ENCODE measurements around the gene IZUMO3. TPM values are rescaled to one million over a fixed set of nuclear protein-coding genes. Genes with fewer than 3 reads are reported as not detected.

Gene IZUMO3
- total RNA-seq, 1 donor = not detected

- DNase-seq (ENCODE audit: low read depth) = no peak
- TF ChIP-seq, protein P1, sequence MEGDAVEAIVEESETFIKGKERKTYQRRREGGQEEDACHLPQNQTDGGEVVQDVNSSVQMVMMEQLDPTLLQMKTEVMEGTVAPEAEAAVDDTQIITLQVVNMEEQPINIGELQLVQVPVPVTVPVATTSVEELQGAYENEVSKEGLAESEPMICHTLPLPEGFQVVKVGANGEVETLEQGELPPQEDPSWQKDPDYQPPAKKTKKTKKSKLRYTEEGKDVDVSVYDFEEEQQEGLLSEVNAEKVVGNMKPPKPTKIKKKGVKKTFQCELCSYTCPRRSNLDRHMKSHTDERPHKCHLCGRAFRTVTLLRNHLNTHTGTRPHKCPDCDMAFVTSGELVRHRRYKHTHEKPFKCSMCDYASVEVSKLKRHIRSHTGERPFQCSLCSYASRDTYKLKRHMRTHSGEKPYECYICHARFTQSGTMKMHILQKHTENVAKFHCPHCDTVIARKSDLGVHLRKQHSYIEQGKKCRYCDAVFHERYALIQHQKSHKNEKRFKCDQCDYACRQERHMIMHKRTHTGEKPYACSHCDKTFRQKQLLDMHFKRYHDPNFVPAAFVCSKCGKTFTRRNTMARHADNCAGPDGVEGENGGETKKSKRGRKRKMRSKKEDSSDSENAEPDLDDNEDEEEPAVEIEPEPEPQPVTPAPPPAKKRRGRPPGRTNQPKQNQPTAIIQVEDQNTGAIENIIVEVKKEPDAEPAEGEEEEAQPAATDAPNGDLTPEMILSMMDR (IDR thresholded peaks at IDR 0.05; ENCODE audit: insufficient read depth, low read depth, low read length) = no peak
- no peak overlapping the region for H3K4me3 ChIP-seq (ENCODE audit: low read depth, low read length)
Measured at GRCh38 chr9:24509850-24510249, 35.8 kb downstream of the IZUMO3 start.

- no peak overlapping the region for H3K4me3 ChIP-seq (ENCODE audit: low read depth, low read length)
- no peak for DNase-seq (ENCODE audit: low read depth)
- TF ChIP-seq, protein P1 (IDR thresholded peaks at IDR 0.05; ENCODE audit: insufficient read depth, low read depth, low read length) = no peak
Measured at GRCh38 chr9:24504521-24504920, 41.2 kb downstream of the IZUMO3 start.

GRCh38 chr9:24502206-24502937, 43.3 kb downstream of the IZUMO3 start:
- TF ChIP-seq, protein P1 (IDR thresholded peaks at IDR 0.05; ENCODE audit: insufficient read depth, low read depth, low read length) = no peak
- DNase-seq (ENCODE audit: low read depth) = no peak
- no peak overlapping the region for H3K4me3 ChIP-seq (ENCODE audit: low read depth, low read length)

DNA sequence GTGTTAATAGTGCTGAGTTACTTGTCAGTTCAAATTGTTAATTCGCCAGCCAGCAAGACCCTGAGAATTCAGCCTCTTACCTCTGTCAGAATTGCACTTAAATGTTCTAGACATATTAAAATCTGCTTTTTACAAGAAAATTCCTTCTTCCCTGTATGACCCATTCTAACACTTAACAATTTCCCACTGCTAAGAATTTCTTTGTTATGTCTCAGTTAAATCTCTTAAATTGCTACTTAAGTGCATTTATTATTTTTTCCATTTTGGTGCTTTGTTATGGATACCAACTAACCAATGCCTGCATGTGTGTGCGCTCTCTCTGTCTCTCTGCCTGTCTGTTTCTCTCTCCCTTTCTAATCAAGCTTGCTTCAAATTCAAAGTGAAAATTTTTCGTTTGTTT, 44.9 kb downstream of the IZUMO3 start:
- no peak for DNase-seq (ENCODE audit: low read depth)
- TF ChIP-seq, protein P1 (IDR thresholded peaks at IDR 0.05; ENCODE audit: insufficient read depth, low read depth, low read length) = no peak
- H3K4me3 ChIP-seq (ENCODE audit: low read depth, low read length) = no peak overlapping the region

- H3K4me3 ChIP-seq (ENCODE audit: low read depth, low read length) = no peak overlapping the region
- no peak for DNase-seq (ENCODE audit: low read depth)
- TF ChIP-seq, protein P1 (IDR thresholded peaks at IDR 0.05; ENCODE audit: insufficient read depth, low read depth, low read length) = no peak
Measured at GRCh38 chr9:24498632-24499031, 47.1 kb downstream of the IZUMO3 start.

DNA sequence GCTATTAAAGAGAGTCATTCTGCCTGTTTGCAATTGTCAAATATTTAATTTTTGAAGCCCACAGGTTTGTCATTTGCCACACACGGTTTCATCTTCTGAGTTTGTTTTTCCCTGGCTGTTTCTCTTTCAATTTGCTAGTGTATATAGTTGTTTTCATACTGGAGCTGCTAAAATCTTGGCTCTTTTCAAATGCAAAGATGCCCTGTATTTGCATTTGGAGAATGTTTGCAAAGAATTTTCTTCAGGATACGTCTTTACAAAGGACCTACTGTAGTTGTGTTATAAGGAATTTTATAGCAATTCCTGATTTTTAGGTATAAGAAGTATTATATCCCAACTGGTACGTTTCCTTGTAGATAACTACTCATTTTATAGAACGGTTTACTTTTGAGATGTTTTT, 48.0 kb downstream of the IZUMO3 start:
- no peak overlapping the region for H3K4me3 ChIP-seq (ENCODE audit: low read depth, low read length)
- DNase-seq (ENCODE audit: low read depth) = no peak
- TF ChIP-seq, protein P1 (IDR thresholded peaks at IDR 0.05; ENCODE audit: insufficient read depth, low read depth, low read length) = no peak

All from fibroblast of villous mesenchyme (primary cell).